ENCODE results near the gene KDM8. TPM values are rescaled to one million over a fixed set of nuclear protein-coding genes. Genes with fewer than 3 reads are reported as not detected.
A peak's percentile ranks its signal among the peaks of the same experiment; 100 is the strongest.

KDM8 gene
- total and polyA plus RNA-seq, 2 experiments from 2014 or later: 5.1 to 5.7 TPM

GRCh38 chr16:27236635-27237218, 33.4 kb downstream of the KDM8 start:
- Histone ChIP-seq H3K4me2 (no peak overlapping the region), H3K4me1 (ENCODE audit: insufficient read depth) (no peaks in the 10 kb centered on the region), H3K27me3 (ENCODE audit: insufficient read depth) (no peaks in the 10 kb centered on the region), H3K4me3 (no peak overlapping the region), H3K36me3 (ENCODE audit: insufficient read depth) (no peaks in the 10 kb centered on the region), H4K20me1 (replicated peaks; ENCODE audit: insufficient read depth) (no peaks in the 10 kb centered on the region), H3F3A (replicated peaks; ENCODE audit: low read depth) (no peaks in the 10 kb centered on the region), H3K9me2 (ENCODE audit: insufficient read depth) (no peaks in the 10 kb centered on the region), H2AFZ (no peak overlapping the region), H3K79me2 (replicated peaks; ENCODE audit: insufficient read depth) (no peaks in the 10 kb centered on the region), H3K27ac (ENCODE audit: low read depth) (no peak overlapping the region)
- peaks cover 24% of the 10 kb centered on the region for H3K4me1 Mint-ChIP-seq
- H3K36me3 Mint-ChIP-seq (ENCODE audit: low read depth): no peaks in the 10 kb centered on the region
- peak overlapping the region; percentile 38; the same call in 1 of the 2 replicates for H3K27ac Mint-ChIP-seq
- DNase-seq (ENCODE audit: low spot score): no peak
- no peak for ATAC-seq
- no peak overlapping the region for H3K4me3 Mint-ChIP-seq
- TF ChIP-seq JUNB (IDR thresholded peaks at IDR 0.05; ENCODE audit: unreplicated experiment): no peak
- H3K9me3 Mint-ChIP-seq: no peaks in the 10 kb centered on the region
- peaks cover 3% of the 10 kb centered on the region for H3K27me3 Mint-ChIP-seq (ENCODE audit: insufficient read depth, low read depth, poor library complexity)

GRCh38 chr16:27237219-27238015, 34.1 kb downstream of the KDM8 start:
- Mint-ChIP-seq H3K27me3 (ENCODE audit: insufficient read depth, low read depth, poor library complexity) (peaks cover 3% of the 10 kb centered on the region), H3K4me1 (peaks cover 26% of the 10 kb centered on the region), H3K4me3 (no peak overlapping the region), H3K36me3 (ENCODE audit: low read depth) (no peaks in the 10 kb centered on the region), H3K27ac (peak overlapping the region; percentile 60), H3K9me3 (no peaks in the 10 kb centered on the region)
- no peaks in the 10 kb centered on the region for H3F3A ChIP-seq (replicated peaks; ENCODE audit: low read depth)
- H2AFZ ChIP-seq: no peak overlapping the region
- H3K9me2 ChIP-seq (ENCODE audit: insufficient read depth): no peaks in the 10 kb centered on the region
- peak; percentile 23 for DNase-seq (ENCODE audit: low spot score)
- no peaks in the 10 kb centered on the region for H4K20me1 ChIP-seq (replicated peaks; ENCODE audit: insufficient read depth)
- no peaks in the 10 kb centered on the region for H3K36me3 ChIP-seq (ENCODE audit: insufficient read depth)
- H3K4me3 ChIP-seq: no peak overlapping the region
- H3K27ac ChIP-seq (ENCODE audit: low read depth): no peak overlapping the region
- no peaks in the 10 kb centered on the region for H3K79me2 ChIP-seq (replicated peaks; ENCODE audit: insufficient read depth)
- H3K4me2 ChIP-seq: no peak overlapping the region
- no peaks in the 10 kb centered on the region for H3K27me3 ChIP-seq (ENCODE audit: insufficient read depth)
- no peaks in the 10 kb centered on the region for H3K4me1 ChIP-seq (ENCODE audit: insufficient read depth)
- no peak; the same call in 2 of the 3 replicates for ATAC-seq
- TF ChIP-seq, protein P1, sequence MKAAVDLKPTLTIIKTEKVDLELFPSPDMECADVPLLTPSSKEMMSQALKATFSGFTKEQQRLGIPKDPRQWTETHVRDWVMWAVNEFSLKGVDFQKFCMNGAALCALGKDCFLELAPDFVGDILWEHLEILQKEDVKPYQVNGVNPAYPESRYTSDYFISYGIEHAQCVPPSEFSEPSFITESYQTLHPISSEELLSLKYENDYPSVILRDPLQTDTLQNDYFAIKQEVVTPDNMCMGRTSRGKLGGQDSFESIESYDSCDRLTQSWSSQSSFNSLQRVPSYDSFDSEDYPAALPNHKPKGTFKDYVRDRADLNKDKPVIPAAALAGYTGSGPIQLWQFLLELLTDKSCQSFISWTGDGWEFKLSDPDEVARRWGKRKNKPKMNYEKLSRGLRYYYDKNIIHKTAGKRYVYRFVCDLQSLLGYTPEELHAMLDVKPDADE (IDR thresholded peaks at IDR 0.05): no peak
- no peak for TF ChIP-seq JUNB (IDR thresholded peaks at IDR 0.05; ENCODE audit: unreplicated experiment)
- no peak for TF ChIP-seq STAT1 (IDR thresholded peaks at IDR 0.05; ENCODE audit: unreplicated experiment)
- no peak for TF ChIP-seq ZNF331 (CRISPR knock-in tag; IDR thresholded peaks at IDR 0.05; ENCODE audit: low read depth)
- TF ChIP-seq REST (IDR thresholded peaks at IDR 0.05; ENCODE audit: unreplicated experiment): no peak
- TF ChIP-seq ZNF114 (CRISPR knock-in tag; IDR thresholded peaks at IDR 0.05): no peak
- no peak for TF ChIP-seq POLR2AphosphoS5 (IDR thresholded peaks at IDR 0.05; ENCODE audit: low read depth)
- TF ChIP-seq, protein P2, sequence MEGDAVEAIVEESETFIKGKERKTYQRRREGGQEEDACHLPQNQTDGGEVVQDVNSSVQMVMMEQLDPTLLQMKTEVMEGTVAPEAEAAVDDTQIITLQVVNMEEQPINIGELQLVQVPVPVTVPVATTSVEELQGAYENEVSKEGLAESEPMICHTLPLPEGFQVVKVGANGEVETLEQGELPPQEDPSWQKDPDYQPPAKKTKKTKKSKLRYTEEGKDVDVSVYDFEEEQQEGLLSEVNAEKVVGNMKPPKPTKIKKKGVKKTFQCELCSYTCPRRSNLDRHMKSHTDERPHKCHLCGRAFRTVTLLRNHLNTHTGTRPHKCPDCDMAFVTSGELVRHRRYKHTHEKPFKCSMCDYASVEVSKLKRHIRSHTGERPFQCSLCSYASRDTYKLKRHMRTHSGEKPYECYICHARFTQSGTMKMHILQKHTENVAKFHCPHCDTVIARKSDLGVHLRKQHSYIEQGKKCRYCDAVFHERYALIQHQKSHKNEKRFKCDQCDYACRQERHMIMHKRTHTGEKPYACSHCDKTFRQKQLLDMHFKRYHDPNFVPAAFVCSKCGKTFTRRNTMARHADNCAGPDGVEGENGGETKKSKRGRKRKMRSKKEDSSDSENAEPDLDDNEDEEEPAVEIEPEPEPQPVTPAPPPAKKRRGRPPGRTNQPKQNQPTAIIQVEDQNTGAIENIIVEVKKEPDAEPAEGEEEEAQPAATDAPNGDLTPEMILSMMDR (conservative IDR thresholded peaks at IDR 0.05; ENCODE audit: low read depth in 2 of 2): no peak
- no peak for TF ChIP-seq NANOG (IDR thresholded peaks at IDR 0.05; ENCODE audit: borderline replicate concordance)
- no peak for TF ChIP-seq CREB1 (CRISPR knock-in tag; IDR thresholded peaks at IDR 0.05; ENCODE audit: low read depth)
